KOPT-K1 (cell line): ENCODE data around the gene SLC12A2.

Experiments used
- H3K27ac ChIP-seq: fragments of 200-600 bp; sonication (generic); 2 replicates; pipeline ENCODE4 v1.5.1; 2016; ENCODE audit warnings: antibody characterized with exemption, mild to moderate bottlenecking, low read depth, low read length; ENCODE audit not compliant: poor library complexity, severe bottlenecking
- H3K36me3 ChIP-seq: fragments of 200-600 bp; sonication (generic); 2 replicates; pipeline ENCODE4 v1.5.1; 2017; ENCODE audit warnings: antibody characterized with exemption, mild to moderate bottlenecking, low read length, moderate library complexity; ENCODE audit not compliant: insufficient read depth
- H3K9me3 ChIP-seq: fragments of 200-600 bp; sonication (generic); 2 replicates; pipeline ENCODE4 v1.5.1; 2017; ENCODE audit warnings: antibody characterized with exemption, low read length, mild to moderate bottlenecking; ENCODE audit not compliant: insufficient read depth, poor library complexity, severe bottlenecking

Gene SLC12A2

DNA sequence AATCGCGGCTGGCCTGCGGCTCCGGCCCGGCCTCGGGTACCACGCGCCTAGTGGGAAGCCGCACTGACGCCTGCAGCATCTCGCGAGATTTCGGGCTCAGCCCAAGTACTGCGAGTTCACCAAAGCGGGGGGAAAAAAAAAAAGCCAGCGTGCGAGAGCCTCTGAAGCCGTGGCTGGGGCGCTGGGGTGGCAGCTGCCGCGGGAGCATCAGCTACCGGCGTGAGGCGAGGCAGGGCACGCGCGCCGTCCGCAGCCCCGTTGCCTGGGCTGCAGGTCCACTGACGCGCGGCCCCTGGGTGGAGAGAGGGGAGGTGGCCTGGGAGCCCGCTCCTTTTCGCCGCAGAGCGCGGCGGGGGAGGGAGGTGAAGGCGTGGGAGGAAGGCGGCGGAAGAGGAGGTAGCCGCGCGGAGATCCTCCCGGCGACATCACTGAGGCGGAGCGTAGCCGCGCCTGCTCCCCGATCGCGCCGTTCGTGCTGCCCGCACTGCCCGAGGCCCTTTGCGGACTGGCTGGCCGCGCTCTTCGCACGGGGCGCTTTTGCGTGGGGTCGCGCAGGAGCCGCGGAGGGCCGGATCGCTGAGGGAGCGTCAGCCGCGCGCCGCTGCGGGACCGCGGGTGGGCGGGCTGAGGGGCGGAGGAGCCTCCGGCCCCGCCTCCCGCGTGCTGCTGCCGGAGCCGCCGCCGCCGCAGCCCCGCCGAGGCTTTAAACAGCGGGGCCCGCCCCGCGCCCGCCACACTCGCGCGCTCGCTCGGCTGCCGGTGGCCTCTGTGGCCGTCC, at the start of gene SLC12A2:
SLC12A2 (plus strand) TSS at position 734 of the 778 bp plus-strand sequence. CDS start 189 bp downstream, outside the sequence.
- no peaks in the 10 kb centered on the region for H3K9me3 ChIP-seq
- peak within 1 kb of the TSS; percentile 93 for H3K27ac ChIP-seq
- H3K36me3 ChIP-seq, result peaks cover 5% of the 10 kb centered on the region; the same call in 1 of the 2 replicates

DNA sequence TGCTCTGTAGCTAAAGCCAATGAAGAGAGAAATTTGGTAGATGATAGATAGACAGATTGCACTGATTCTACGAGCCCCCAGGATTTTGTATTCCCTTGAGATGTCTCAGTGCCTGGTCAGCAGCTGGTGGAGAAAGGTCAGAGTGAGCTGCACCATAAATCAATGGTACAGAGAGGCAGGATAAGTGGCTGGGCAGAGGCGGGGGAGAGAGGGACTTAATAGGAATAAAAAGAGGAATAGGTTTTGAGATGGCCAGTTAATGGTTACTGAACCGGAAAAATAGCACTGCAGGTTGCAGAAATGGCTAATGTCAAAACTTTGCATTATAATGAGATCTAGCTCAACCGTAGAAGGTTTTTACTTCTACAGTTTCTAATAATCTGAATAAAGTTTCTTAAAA, 47.9 kb upstream of the SLC12A2 start:
- Histone ChIP-seq H3K9me3 (peaks cover 11% of the 10 kb centered on the region), H3K36me3 (no peaks in the 10 kb centered on the region; the same call in 1 of the 2 replicates), H3K27ac (no peak overlapping the region)

DNA sequence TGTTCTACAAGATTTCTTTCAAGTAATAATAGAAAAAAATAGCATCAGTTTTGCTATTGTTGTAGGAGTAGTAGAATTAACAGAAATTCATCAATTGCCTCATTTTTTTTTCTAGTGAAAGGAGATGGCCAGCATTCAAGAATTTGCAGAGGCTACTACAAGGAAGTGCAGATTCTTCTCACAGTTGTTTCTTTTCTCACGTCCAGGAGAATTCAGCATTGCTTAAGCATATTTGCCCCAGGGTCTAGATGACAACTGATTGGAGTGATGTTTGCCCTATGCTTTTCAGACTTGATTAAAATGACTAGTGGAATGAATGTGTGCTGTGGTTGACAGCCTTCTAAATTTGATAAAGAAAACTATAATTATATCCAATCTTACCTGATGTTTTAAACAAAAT, 46.6 kb upstream of the SLC12A2 start:
- peaks cover 4% of the 10 kb centered on the region for H3K9me3 ChIP-seq
- no peaks in the 10 kb centered on the region for H3K36me3 ChIP-seq

DNA sequence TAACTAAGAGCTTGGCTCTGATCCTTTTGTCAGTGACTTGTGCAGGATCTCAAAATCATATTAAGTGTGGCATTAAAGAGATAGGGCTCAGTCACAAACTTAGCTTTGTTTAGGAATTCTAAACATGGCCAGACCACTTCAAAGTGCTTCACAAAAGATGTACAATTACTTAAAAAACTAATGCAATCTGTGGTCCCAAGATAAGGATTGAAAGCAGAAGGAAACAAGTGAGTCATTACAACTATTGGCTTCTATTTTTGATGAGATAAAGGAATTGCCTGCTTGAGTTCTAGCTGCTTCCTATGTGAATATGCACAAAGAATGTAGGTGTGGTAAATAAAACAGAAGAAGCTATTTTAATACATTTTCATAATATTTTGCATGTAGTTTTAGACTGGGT, 44.9 kb upstream of the SLC12A2 start:
- H3K9me3 ChIP-seq, result no peaks in the 10 kb centered on the region
- no peak overlapping the region for H3K27ac ChIP-seq
- H3K36me3 ChIP-seq, result no peaks in the 10 kb centered on the region

More for the DNA sequence above, 46.6 kb upstream of the SLC12A2 start:
- no peak overlapping the region for H3K27ac ChIP-seq

DNA sequence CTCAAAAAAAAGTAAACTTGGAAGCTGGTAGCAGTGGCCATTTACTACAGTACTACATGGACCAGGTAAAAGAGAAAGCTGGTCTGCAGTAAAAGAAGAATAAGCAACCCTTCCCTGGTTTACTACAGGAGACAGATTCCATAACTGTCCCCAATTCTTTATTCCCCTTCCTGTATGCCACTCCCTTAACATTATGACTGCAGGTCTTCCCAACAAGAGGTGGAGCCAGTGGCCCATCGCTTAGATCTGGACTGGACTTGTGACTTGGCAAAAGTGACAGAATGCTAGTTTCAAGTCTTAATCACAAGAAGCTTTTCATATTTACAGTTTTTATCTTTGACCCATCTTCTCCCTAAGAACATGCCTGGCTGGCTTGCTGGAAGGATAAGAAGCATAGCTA, 42.6 kb upstream of the SLC12A2 start:
- no peak overlapping the region for H3K27ac ChIP-seq
- no peaks in the 10 kb centered on the region for H3K9me3 ChIP-seq
- H3K36me3 ChIP-seq, result no peaks in the 10 kb centered on the region

DNA sequence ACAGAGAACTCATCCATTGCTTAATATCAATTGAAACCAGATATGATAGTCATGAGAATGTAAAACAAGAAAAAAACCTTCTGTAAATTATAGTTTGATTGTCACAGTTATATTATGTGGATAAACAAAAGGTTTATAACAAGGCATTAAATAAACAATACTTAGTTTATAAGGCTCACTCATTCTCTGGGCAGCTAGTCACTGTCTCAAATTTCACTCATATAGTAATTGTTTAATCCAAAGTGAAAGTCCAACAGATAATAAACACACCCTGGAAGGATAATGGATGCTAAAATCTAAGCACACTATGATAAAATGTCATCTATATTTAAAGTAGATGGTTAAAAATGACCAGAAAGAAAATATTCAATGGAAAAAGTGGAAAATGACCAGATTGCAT, 30.8 kb upstream of the SLC12A2 start:
- no peak overlapping the region for H3K27ac ChIP-seq
- H3K36me3 ChIP-seq, result peaks cover 12% of the 10 kb centered on the region
- H3K9me3 ChIP-seq, result peaks cover 6% of the 10 kb centered on the region

DNA sequence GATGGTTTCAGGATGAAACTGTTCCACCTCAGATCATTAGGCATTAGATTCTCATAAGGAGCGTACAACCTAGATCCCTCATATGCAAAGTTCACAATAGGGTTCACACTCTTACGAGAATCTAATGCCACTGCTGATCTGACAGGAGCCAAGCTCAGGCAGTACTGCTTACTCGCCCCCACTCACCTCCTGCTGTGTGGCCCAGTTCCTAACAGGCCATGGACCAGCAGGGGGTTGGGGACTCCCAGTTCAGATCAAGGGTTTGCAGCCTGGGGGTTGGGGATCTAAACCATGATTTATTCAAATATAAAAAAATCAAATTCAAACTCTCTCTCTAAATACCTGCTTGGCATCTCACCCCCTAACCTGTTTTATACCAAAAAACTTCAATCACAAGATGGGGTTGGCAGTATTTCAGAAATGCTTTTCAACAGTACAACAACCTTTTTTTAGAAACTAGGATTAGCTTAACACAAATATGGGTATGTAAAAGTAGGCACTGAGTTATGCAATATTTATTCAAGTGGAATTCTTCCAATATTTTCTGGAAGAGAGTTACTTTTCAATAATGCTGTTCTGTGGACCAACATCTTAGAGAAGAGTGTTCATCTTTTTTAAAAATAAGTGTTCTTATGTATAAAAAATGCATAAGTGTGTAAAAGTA, 30.1 kb upstream of the SLC12A2 start:
- H3K27ac ChIP-seq, result no peak overlapping the region
- peaks cover 13% of the 10 kb centered on the region for H3K36me3 ChIP-seq
- peaks cover 6% of the 10 kb centered on the region for H3K9me3 ChIP-seq

DNA sequence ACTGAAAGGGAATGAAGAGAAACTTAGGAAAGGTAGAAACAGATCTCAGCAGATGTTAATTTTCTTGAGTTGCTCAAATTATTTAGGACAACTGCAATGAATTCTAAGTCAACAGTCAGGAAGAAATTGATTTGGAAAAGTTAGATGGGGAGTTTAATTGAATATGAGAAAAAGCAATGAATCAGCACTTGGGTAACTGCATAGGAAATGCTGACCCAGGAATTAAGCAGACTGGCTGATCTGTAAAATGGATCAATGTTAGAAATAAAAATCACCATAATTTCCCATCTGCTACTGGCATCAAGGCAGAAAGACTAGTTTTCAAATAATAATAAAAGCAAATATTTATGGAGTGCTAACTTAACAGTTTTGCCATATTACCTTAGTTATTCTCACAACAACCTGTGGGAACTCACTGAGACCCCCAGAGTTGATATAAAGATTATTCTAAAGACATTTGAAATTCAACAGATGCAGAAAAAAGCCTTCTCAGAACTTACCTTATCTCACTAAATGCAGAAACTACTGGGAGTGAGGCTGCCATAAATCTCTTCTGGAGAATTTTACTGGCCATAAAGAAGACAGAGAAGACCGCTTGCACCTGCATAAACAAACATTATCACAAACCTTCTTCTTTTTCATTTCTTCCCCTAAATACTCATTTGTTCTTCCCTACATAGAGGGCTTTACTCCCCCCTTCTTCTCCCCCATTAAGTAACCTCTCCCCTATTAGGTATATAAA, 22.8 kb upstream of the SLC12A2 start:
- no peaks in the 10 kb centered on the region for H3K9me3 ChIP-seq
- H3K27ac ChIP-seq, result no peak overlapping the region
- peaks cover 5% of the 10 kb centered on the region for H3K36me3 ChIP-seq

DNA sequence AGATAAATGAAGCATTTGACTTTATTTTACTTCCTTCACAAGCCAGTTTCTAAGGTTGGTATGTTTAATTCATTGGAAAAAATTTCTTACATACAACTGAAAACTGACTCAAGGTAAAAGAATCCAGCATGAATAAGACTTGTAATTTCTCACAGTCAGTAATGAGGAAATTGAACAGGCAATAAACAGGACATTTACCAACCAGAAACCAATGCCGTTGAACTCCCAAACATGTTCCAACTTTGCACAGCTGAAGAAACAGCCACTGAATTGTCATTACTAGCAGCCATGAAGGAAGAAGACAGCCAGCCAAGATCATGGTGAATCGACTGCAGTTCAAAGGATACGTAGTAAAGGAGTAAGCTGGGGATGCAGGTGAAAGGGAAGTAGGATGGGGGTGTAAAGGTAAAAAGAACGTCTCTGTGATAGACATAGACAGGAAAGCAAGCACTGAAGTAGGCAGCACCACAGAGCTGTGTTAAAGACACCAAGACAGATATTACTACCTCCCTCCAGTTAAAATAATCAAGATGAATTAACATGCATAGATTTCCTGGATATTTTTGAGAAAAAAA, 21.3 kb upstream of the SLC12A2 start:
- no peak overlapping the region for H3K27ac ChIP-seq

DNA sequence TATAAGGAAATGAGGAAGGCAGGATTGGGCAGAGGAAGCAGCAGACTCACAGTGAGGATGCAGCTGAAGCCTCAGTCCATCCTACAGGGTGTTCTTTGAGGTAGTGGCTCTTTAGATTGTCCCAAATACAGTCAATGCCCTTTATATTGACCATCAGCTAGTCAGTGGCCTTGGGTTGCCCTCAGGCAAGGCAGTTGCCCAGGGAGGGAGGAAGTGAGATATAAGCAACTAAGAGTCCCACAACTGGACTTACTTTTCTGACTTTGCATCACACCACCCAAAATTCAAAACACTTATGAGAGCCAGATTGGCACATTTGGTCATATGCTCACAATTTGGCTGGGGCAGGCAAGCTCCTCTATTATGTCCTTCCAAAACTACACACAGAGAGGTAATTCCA, 9.4 kb upstream of the SLC12A2 start:
- no peaks in the 10 kb centered on the region for H3K9me3 ChIP-seq
- no peak overlapping the region for H3K27ac ChIP-seq
- H3K36me3 ChIP-seq, result peaks cover 4% of the 10 kb centered on the region; the same call in 1 of the 2 replicates

More for the DNA sequence above, 21.3 kb upstream of the SLC12A2 start:
- Histone ChIP-seq H3K9me3 (no peaks in the 10 kb centered on the region), H3K36me3 (peaks cover 4% of the 10 kb centered on the region; the same call in 1 of the 2 replicates)

DNA sequence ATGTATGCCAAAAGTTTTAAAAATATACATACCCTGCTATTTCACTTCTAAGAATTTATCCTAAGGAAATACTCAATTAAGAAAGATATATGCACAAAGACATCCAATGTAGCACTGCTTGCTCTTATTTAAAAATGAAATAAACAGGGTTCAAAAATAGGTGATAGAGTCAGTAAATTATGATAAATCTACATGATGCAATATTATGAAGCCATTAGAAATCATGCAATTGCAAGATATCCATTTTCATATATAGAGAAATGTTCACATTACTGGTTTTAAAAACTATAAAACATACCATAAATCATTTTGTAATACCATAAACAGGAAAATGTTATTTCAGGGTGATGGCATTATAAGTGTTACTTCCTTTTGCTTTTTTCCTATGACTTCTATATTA, 8.6 kb upstream of the SLC12A2 start:
- Histone ChIP-seq H3K36me3 (peaks cover 7% of the 10 kb centered on the region), H3K27ac (no peak overlapping the region), H3K9me3 (no peaks in the 10 kb centered on the region)

DNA sequence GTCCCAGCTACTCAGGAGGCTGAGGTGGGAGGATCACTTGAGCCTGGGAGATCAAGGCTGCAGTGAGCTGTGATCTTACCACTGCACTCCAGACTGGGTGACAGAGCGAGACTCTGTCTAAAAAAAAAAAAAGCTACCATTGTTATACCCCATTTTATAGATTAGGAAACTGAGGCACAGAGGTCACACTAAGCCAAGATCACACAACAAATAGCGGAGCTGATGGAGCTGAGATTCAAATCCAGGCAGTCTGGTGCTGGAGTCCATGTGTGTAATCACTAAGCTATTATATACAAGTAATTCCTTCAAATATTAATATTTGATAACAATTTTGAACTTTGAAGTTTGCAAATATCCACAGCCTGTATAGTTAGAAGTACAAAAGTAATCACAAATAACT, 6.0 kb upstream of the SLC12A2 start:
- Histone ChIP-seq H3K9me3 (no peaks in the 10 kb centered on the region), H3K27ac (no peak overlapping the region), H3K36me3 (peaks cover 9% of the 10 kb centered on the region)

DNA sequence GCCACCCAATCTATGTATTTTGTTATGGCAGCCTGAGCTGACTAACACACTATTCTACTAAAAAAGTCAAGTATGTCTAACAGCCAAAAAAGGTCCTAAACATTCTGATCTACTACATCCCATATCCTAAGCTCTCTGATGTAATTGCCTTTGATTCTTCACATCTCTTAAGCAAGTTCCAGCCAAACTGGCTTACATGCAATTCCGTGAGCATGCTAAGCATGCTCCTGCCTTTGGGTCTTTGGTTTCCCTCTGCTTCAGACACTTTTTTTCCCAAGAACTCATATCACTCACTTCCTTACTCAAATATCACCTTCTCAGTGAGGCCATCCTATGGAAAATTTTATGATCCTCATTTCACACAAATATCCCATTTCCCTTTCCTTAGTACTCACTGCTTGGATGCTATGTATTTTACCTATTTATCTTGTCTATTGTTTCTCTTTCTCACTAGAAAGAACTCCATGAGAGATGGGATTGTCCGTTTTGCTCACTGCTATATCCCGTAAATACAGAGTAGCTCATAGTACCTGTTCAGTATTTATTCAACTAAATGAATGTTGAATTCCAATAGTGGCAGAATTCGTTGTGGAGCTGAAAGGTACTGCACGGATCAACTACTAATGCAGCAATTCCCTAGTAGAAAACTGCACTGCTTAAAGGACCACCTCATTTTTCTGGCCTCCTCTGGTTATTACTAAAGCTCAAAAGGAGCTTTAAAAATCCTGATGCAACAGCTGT, 2.3 kb upstream of the SLC12A2 start:
- Histone ChIP-seq H3K36me3 (peaks cover 9% of the 10 kb centered on the region), H3K27ac (peak overlapping the region; percentile 93), H3K9me3 (no peaks in the 10 kb centered on the region)

DNA sequence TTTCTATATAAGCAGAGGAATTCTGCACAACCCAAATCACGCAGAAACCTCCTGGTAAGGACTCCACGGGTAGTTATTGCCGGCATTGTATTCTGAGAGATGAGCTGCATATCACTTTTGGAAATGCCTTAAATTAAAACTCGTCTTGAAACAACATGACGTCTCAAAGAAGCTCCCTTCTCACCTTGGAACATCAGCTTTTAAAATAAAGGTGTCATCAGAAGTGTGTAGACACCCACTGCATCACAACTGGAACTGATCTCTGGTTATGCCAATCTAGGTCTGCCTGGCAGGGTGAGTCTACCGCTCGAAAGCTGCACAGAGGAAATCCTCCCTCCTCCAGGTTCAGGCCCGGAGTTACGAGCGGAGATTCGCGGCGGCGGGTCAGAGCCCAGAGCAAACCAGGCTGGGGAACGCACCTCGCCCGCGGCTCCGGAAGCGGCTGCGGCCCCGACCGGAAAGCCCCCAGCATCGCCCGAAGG, 974 bp upstream of the SLC12A2 start:
- H3K9me3 ChIP-seq, result no peaks in the 10 kb centered on the region
- peaks cover 5% of the 10 kb centered on the region; the same call in 1 of the 2 replicates for H3K36me3 ChIP-seq
- H3K27ac ChIP-seq, result peak overlapping the region; percentile 93
